RCC 7860 (cell line): Measurements from ENCODE around the gene INPP5D.
"Not testable (repeated sequence)": the region's sequence is repeated elsewhere in the genome, so short reads cannot be mapped to it uniquely, and the experiment has no call there.

Source experiments
- DNase-seq: peaks from one replicate; pipeline ENCODE4 v3.0.0-alpha.2; 2015; ENCODE audit warnings: low spot score
- FAIRE-seq: peaks from 2 replicates; lab custom pipeline; 2012; peaks lifted over from hg19 to GRCh38; lab: Jason Lieb, UNC

The INPP5D gene

GRCh38 chr2:233112776-233113452 lies 52.8 kb downstream of the INPP5D start:
- no peak for FAIRE-seq
- no peak for DNase-seq

- FAIRE-seq (no peak), DNase-seq (no peak)
Observed at GRCh38 chr2:233114421-233114861, 54.3 kb downstream of the INPP5D start.

GRCh38 chr2:233115121-233115520 lies 55.0 kb downstream of the INPP5D start:
- FAIRE-seq (no peak), DNase-seq (no peak)

- DNase-seq: no peak
- FAIRE-seq: no peak
Observed at GRCh38 chr2:233115741-233116140, 55.6 kb downstream of the INPP5D start.

- FAIRE-seq: no peak
- DNase-seq: no peak
Observed at GRCh38 chr2:233116946-233117345, 56.8 kb downstream of the INPP5D start.

- FAIRE-seq (no peak), DNase-seq (no peak)
Observed at GRCh38 chr2:233117351-233117750, 57.2 kb downstream of the INPP5D start.

- FAIRE-seq (no peak), DNase-seq (no peak)
Observed at GRCh38 chr2:233117811-233118647, 57.9 kb downstream of the INPP5D start.

GRCh38 chr2:233118648-233119000 lies 58.5 kb downstream of the INPP5D start:
- FAIRE-seq: no peak
- no peak for DNase-seq

- FAIRE-seq (no peak), DNase-seq (no peak)
Observed at GRCh38 chr2:233119123-233119522, 59.0 kb downstream of the INPP5D start.

GRCh38 chr2:233119806-233120205 lies 59.7 kb downstream of the INPP5D start:
- no peak for DNase-seq
- FAIRE-seq: no peak

- FAIRE-seq (no peak), DNase-seq (no peak)
Observed at GRCh38 chr2:233120459-233120858, 60.3 kb downstream of the INPP5D start.

- DNase-seq (no peak), FAIRE-seq (no peak)
Observed at GRCh38 chr2:233121856-233122255, 61.7 kb downstream of the INPP5D start.

- DNase-seq (no peak), FAIRE-seq (no peak)
Observed at GRCh38 chr2:233122541-233122940, 62.4 kb downstream of the INPP5D start.

GRCh38 chr2:233123576-233123975 lies 63.4 kb downstream of the INPP5D start:
- not testable (repeated sequence) for FAIRE-seq, DNase-seq

GRCh38 chr2:233124421-233125080 lies 64.4 kb downstream of the INPP5D start:
- FAIRE-seq (no peak), DNase-seq (no peak)

GRCh38 chr2:233125455-233126065 lies 65.4 kb downstream of the INPP5D start:
- no peak for DNase-seq
- FAIRE-seq: no peak

- DNase-seq (no peak), FAIRE-seq (no peak)
Observed at GRCh38 chr2:233129351-233129978, 69.3 kb downstream of the INPP5D start.

GRCh38 chr2:233130024-233130423 lies 69.9 kb downstream of the INPP5D start:
- FAIRE-seq: no peak
- DNase-seq: no peak

- DNase-seq (no peak), FAIRE-seq (no peak)
Observed at GRCh38 chr2:233130481-233131020, 70.4 kb downstream of the INPP5D start.

GRCh38 chr2:233131936-233132720 lies 72.0 kb downstream of the INPP5D start:
- DNase-seq: no peak
- no peak for FAIRE-seq
